Measurements from ENCODE around the gene ITGB5. TPM values are rescaled to one million over a fixed set of nuclear protein-coding genes. Genes with fewer than 3 reads are reported as not detected.

The ITGB5 gene
- total RNA-seq, 1 donor from 2014 or later = 95.1 TPM

- no peak for TF ChIP-seq CTCF (IDR thresholded peaks at IDR 0.05)
- H3K4me1 ChIP-seq = peaks cover 10% of the 10 kb centered on the region
- no peak overlapping the region for H3K4me3 ChIP-seq
- H3K27me3 ChIP-seq = no peaks in the 10 kb centered on the region
- no peaks in the 10 kb centered on the region for H3K9me3 ChIP-seq
- no peak for DNase-seq
- intact Hi-C loops (cut with DNase I) = no loop called here
- ATAC-seq = no peak
- no peaks in the 10 kb centered on the region for H3K36me3 ChIP-seq
- H3K27ac ChIP-seq = no peak overlapping the region
Measured at GRCh38 chr3:124805671-124806070, 81.5 kb downstream of the ITGB5 start.

GRCh38 chr3:124804875-124805274 is 82.3 kb downstream of the ITGB5 start:
- TF ChIP-seq CTCF (IDR thresholded peaks at IDR 0.05) = no peak
- no peak overlapping the region for H3K27ac ChIP-seq
- intact Hi-C loops (cut with DNase I) = no loop called here
- ATAC-seq = no peak
- H3K4me3 ChIP-seq = no peak overlapping the region
- H3K27me3 ChIP-seq = no peaks in the 10 kb centered on the region
- no peak for DNase-seq
- no peaks in the 10 kb centered on the region for H3K36me3 ChIP-seq
- no peaks in the 10 kb centered on the region for H3K9me3 ChIP-seq
- peaks cover 17% of the 10 kb centered on the region for H3K4me1 ChIP-seq

GRCh38 chr3:124802702-124803101 is 84.5 kb downstream of the ITGB5 start:
- Histone ChIP-seq H3K4me3 (no peak overlapping the region), H3K27ac (no peak overlapping the region), H3K36me3 (no peaks in the 10 kb centered on the region), H3K27me3 (no peaks in the 10 kb centered on the region), H3K4me1 (peaks cover 17% of the 10 kb centered on the region), H3K9me3 (no peaks in the 10 kb centered on the region)
- DNase-seq (no peak), ATAC-seq (no peak)
- intact Hi-C loops (cut with DNase I) = no loop called here
- no peak for TF ChIP-seq CTCF (IDR thresholded peaks at IDR 0.05)

- no peaks in the 10 kb centered on the region for H3K9me3 ChIP-seq
- ATAC-seq (no peak), DNase-seq (no peak)
- no peak for TF ChIP-seq CTCF (IDR thresholded peaks at IDR 0.05)
- no peak overlapping the region for H3K4me3 ChIP-seq
- intact Hi-C loops (cut with DNase I) = no loop called here
- no peaks in the 10 kb centered on the region for H3K27me3 ChIP-seq
- no peaks in the 10 kb centered on the region for H3K36me3 ChIP-seq
- H3K4me1 ChIP-seq = peaks cover 17% of the 10 kb centered on the region
- no peak overlapping the region for H3K27ac ChIP-seq
Measured at GRCh38 chr3:124802061-124802698, 85.0 kb downstream of the ITGB5 start.

- Histone ChIP-seq H3K4me3 (no peak overlapping the region), H3K9me3 (no peaks in the 10 kb centered on the region), H3K36me3 (no peaks in the 10 kb centered on the region), H3K27me3 (no peaks in the 10 kb centered on the region), H3K4me1 (peaks cover 17% of the 10 kb centered on the region), H3K27ac (no peak overlapping the region)
- DNase-seq = no peak
- ATAC-seq = peak; percentile 17
- intact Hi-C loops (cut with DNase I) = no loop called here
- no peak for TF ChIP-seq CTCF (IDR thresholded peaks at IDR 0.05)
Measured at GRCh38 chr3:124800511-124801258, 86.5 kb downstream of the ITGB5 start.
